NT2/D1 (cell line): ENCODE results near the gene DYRK1B.

Source experiments
- DNase-seq: peaks from one replicate; pipeline ENCODE4 v3.0.0-alpha.2; 2011; ENCODE audit warnings: low read depth, low spot score
- H3K27me3 ChIP-seq: 2 replicates; pipeline ENCODE4 v1.6.0; 2011; ENCODE audit warnings: mild to moderate bottlenecking; ENCODE audit not compliant: insufficient read length, insufficient read depth
- H3K36me3 ChIP-seq: 2 replicates; pipeline ENCODE4 v1.6.1; 2011; ENCODE audit warnings: mild to moderate bottlenecking, low read length, mixed read lengths; ENCODE audit not compliant: insufficient read depth, insufficient read length
- H3K4me1 ChIP-seq: 2 replicates; pipeline ENCODE4 v1.5.1; 2011; ENCODE audit not compliant: insufficient read depth, insufficient read length
- H3K4me3 ChIP-seq: 2 replicates; pipeline ENCODE4 v1.5.1; 2011; ENCODE audit warnings: low read depth; ENCODE audit not compliant: insufficient read length
- H3K9ac ChIP-seq: 2 replicates; pipeline ENCODE4 v1.6.0; 2011; ENCODE audit warnings: low read depth; ENCODE audit not compliant: insufficient read length
- H3K9me3 ChIP-seq: 2 replicates; pipeline ENCODE4 v1.5.1; 2011; ENCODE audit warnings: mild to moderate bottlenecking, low read length; ENCODE audit not compliant: insufficient read depth
- SUZ12 ChIP-seq: IDR thresholded peaks from 2 replicates; pipeline ENCODE4 v1.6.1; 2011; ENCODE audit not compliant: insufficient read length, insufficient read depth; ENCODE audit errors: extremely low read depth
- YY1 ChIP-seq: IDR thresholded peaks from 2 replicates; pipeline ENCODE4 v1.6.1; 2011; ENCODE audit not compliant: insufficient read length, insufficient read depth
- ZNF274 ChIP-seq: IDR thresholded peaks from 2 replicates; pipeline ENCODE4 v1.6.1; 2011; ENCODE audit warnings: mild to moderate bottlenecking, low read depth, low read length

The DYRK1B gene

GRCh38 chr19:39827216-39827615, 6.7 kb downstream of the DYRK1B start:
- no peak for DNase-seq
- peaks cover 61% of the 10 kb centered on the region for H3K36me3 ChIP-seq

GRCh38 chr19:39826311-39826945, 7.5 kb downstream of the DYRK1B start:
- no peak for DNase-seq

More at GRCh38 chr19:39827216-39827615, 6.7 kb downstream of the DYRK1B start:
- Histone ChIP-seq H3K4me3 (no peak overlapping the region), H3K4me1 (no peaks in the 10 kb centered on the region), H3K9me3 (no peaks in the 10 kb centered on the region), H3K27me3 (no peaks in the 10 kb centered on the region), H3K9ac (no peak overlapping the region)
- TF ChIP-seq SUZ12 (no peak), YY1 (no peak), ZNF274 (no peak)

GRCh38 chr19:39825531-39826076, 8.4 kb downstream of the DYRK1B start:
- Histone ChIP-seq H3K9me3 (no peaks in the 10 kb centered on the region), H3K36me3 (peaks cover 45% of the 10 kb centered on the region), H3K4me3 (no peak overlapping the region), H3K27me3 (no peaks in the 10 kb centered on the region), H3K9ac (no peak overlapping the region), H3K4me1 (no peaks in the 10 kb centered on the region)
- TF ChIP-seq YY1 (no peak), ZNF274 (no peak), SUZ12 (no peak)
- no peak for DNase-seq

More at GRCh38 chr19:39826311-39826945, 7.5 kb downstream of the DYRK1B start:
- Histone ChIP-seq H3K36me3 (peaks cover 53% of the 10 kb centered on the region), H3K4me3 (no peak overlapping the region), H3K4me1 (no peaks in the 10 kb centered on the region), H3K9ac (no peak overlapping the region), H3K9me3 (no peaks in the 10 kb centered on the region), H3K27me3 (no peaks in the 10 kb centered on the region)
- TF ChIP-seq SUZ12: no peak
- no peak for TF ChIP-seq YY1
- TF ChIP-seq ZNF274: no peak

GRCh38 chr19:39825093-39825463, 8.9 kb downstream of the DYRK1B start:
- H3K9me3 ChIP-seq: no peaks in the 10 kb centered on the region
- peaks cover 40% of the 10 kb centered on the region for H3K36me3 ChIP-seq
- H3K9ac ChIP-seq: no peak overlapping the region
- DNase-seq: no peak
- H3K4me1 ChIP-seq: no peaks in the 10 kb centered on the region
- H3K27me3 ChIP-seq: no peaks in the 10 kb centered on the region
- no peak overlapping the region for H3K4me3 ChIP-seq
- TF ChIP-seq ZNF274 (no peak), YY1 (no peak), SUZ12 (no peak)

- Histone ChIP-seq H3K4me3 (peak overlapping the region; percentile 62), H3K27me3 (no peaks in the 10 kb centered on the region), H3K9me3 (no peaks in the 10 kb centered on the region), H3K9ac (peak overlapping the region; percentile 83), H3K4me1 (no peaks in the 10 kb centered on the region), H3K36me3 (peaks cover 34% of the 10 kb centered on the region)
- TF ChIP-seq ZNF274 (no peak), YY1 (no peak), SUZ12 (no peak)
- DNase-seq: peak; percentile 88
Observed at GRCh38 chr19:39824143-39825092, 9.5 kb downstream of the DYRK1B start.

- peak overlapping the region; percentile 62 for H3K4me3 ChIP-seq
- H3K27me3 ChIP-seq: no peaks in the 10 kb centered on the region
- TF ChIP-seq ZNF274 (no peak), YY1 (no peak), SUZ12 (no peak)
- no peak for DNase-seq
- H3K4me1 ChIP-seq: no peaks in the 10 kb centered on the region
- peaks cover 33% of the 10 kb centered on the region for H3K36me3 ChIP-seq
- no peaks in the 10 kb centered on the region for H3K9me3 ChIP-seq
- peak overlapping the region; percentile 83 for H3K9ac ChIP-seq
Observed at GRCh38 chr19:39823686-39824085, 10.3 kb downstream of the DYRK1B start.

- Histone ChIP-seq H3K27me3 (no peaks in the 10 kb centered on the region), H3K9me3 (no peaks in the 10 kb centered on the region), H3K4me1 (no peaks in the 10 kb centered on the region), H3K36me3 (peaks cover 13% of the 10 kb centered on the region), H3K9ac (no peak overlapping the region), H3K4me3 (no peak overlapping the region)
- no peak for DNase-seq
- TF ChIP-seq YY1: no peak
- TF ChIP-seq ZNF274: no peak
- no peak for TF ChIP-seq SUZ12
Observed at GRCh38 chr19:39820696-39821095, 13.3 kb downstream of the DYRK1B start.
